ENCODE results near the gene SYN1. TPM values are rescaled to one million over a fixed set of nuclear protein-coding genes. Genes with fewer than 3 reads are reported as not detected.

Gene SYN1
- polyA plus RNA-seq, 1 donor from 2014 or later, result 4.3 TPM

GRCh38 chrX:47564438-47565085 lies 55.1 kb downstream of the SYN1 start:
- no peaks in the 10 kb centered on the region for H3K9me2 ChIP-seq (ENCODE audit: insufficient read depth, low read length)
- no peaks in the 10 kb centered on the region for H3K27me3 ChIP-seq (ENCODE audit: insufficient read depth, low read depth, low read length)
- H3K9me3 ChIP-seq (ENCODE audit: low read length), result no peaks in the 10 kb centered on the region
- no peak for TF ChIP-seq TAF1 (IDR thresholded peaks at IDR 0.05; ENCODE audit: low read depth)
- TF ChIP-seq REST (IDR thresholded peaks at IDR 0.05; ENCODE audit: borderline replicate concordance), result no peak
- no peak for TF ChIP-seq EZH2 (IDR thresholded peaks at IDR 0.05; ENCODE audit: borderline replicate concordance, insufficient read depth, low read length, poor library complexity, severe bottlenecking)
- no peak for TF ChIP-seq CTCF (IDR thresholded peaks at IDR 0.05; ENCODE audit: poor library complexity, severe bottlenecking)
- TF ChIP-seq MXI1 (conservative IDR thresholded peaks at IDR 0.05; ENCODE audit: poor library complexity, severe bottlenecking), result no peak
- no peak for TF ChIP-seq RAD21 (conservative IDR thresholded peaks at IDR 0.05)
- no peak for TF ChIP-seq EP300 (conservative IDR thresholded peaks at IDR 0.05; ENCODE audit: poor library complexity, severe bottlenecking)
- no peak for TF ChIP-seq POLR2AphosphoS5 (IDR thresholded peaks at IDR 0.05)
- no peak for TF ChIP-seq SMC3 (conservative IDR thresholded peaks at IDR 0.05; ENCODE audit: poor library complexity)
- H3F3A ChIP-seq (ENCODE audit: insufficient read depth, low read length, poor library complexity, severe bottlenecking), result no peaks in the 10 kb centered on the region
- H3K79me2 ChIP-seq (replicated peaks; ENCODE audit: insufficient read depth, low read length), result peaks cover 7% of the 10 kb centered on the region
- H3K4me2 ChIP-seq (ENCODE audit: low read length), result no peak overlapping the region
- H3K4me3 ChIP-seq (ENCODE audit: low read length), result no peak overlapping the region
- H4K20me1 ChIP-seq (ENCODE audit: insufficient read depth), result no peaks in the 10 kb centered on the region
- H3K36me3 ChIP-seq (ENCODE audit: insufficient read depth, low read length), result no peaks in the 10 kb centered on the region
- H2AFZ ChIP-seq (ENCODE audit: low read depth, low read length), result no peak overlapping the region
- no peak overlapping the region for H3K27ac ChIP-seq (ENCODE audit: low read length)
- no peak overlapping the region for H3K9ac ChIP-seq (ENCODE audit: low read length)

GRCh38 chrX:47563801-47564315 lies 55.8 kb downstream of the SYN1 start:
- Histone ChIP-seq H4K20me1 (ENCODE audit: insufficient read depth) (no peaks in the 10 kb centered on the region), H3K9me2 (ENCODE audit: insufficient read depth, low read length) (no peaks in the 10 kb centered on the region), H3K27ac (ENCODE audit: low read length) (no peak overlapping the region), H3K9me3 (ENCODE audit: low read length) (no peaks in the 10 kb centered on the region), H3K4me2 (ENCODE audit: low read length) (no peak overlapping the region), H3K9ac (ENCODE audit: low read length) (no peak overlapping the region), H3K4me3 (ENCODE audit: low read length) (no peak overlapping the region), H3K36me3 (ENCODE audit: insufficient read depth, low read length) (no peaks in the 10 kb centered on the region), H3K27me3 (ENCODE audit: insufficient read depth, low read depth, low read length) (no peaks in the 10 kb centered on the region), H3K79me2 (replicated peaks; ENCODE audit: insufficient read depth, low read length) (peaks cover 7% of the 10 kb centered on the region), H3F3A (ENCODE audit: insufficient read depth, low read length, poor library complexity, severe bottlenecking) (no peaks in the 10 kb centered on the region), H2AFZ (ENCODE audit: low read depth, low read length) (no peak overlapping the region)
- TF ChIP-seq EZH2 (IDR thresholded peaks at IDR 0.05; ENCODE audit: borderline replicate concordance, insufficient read depth, low read length, poor library complexity, severe bottlenecking), result no peak
- TF ChIP-seq MXI1 (conservative IDR thresholded peaks at IDR 0.05; ENCODE audit: poor library complexity, severe bottlenecking), result no peak
- no peak for TF ChIP-seq CTCF (IDR thresholded peaks at IDR 0.05; ENCODE audit: poor library complexity, severe bottlenecking)
- no peak for TF ChIP-seq TAF1 (IDR thresholded peaks at IDR 0.05; ENCODE audit: low read depth)
- no peak for TF ChIP-seq EP300 (conservative IDR thresholded peaks at IDR 0.05; ENCODE audit: poor library complexity, severe bottlenecking)
- no peak for TF ChIP-seq SMC3 (conservative IDR thresholded peaks at IDR 0.05; ENCODE audit: poor library complexity)
- no peak for TF ChIP-seq RAD21 (conservative IDR thresholded peaks at IDR 0.05)
- TF ChIP-seq REST (IDR thresholded peaks at IDR 0.05; ENCODE audit: borderline replicate concordance), result no peak
- no peak for TF ChIP-seq POLR2AphosphoS5 (IDR thresholded peaks at IDR 0.05)
